AG04450 (cell line): ENCODE data around the gene LBR. TPM values are rescaled to one million over a fixed set of nuclear protein-coding genes. Genes with fewer than 3 reads are reported as not detected.

Experiments used
- CTCF ChIA-PET: fragments of 300-600, 350-600 bp; formaldehyde crosslinking; extraction: SDS; loops from one replicate; lab custom pipeline; 2022; ENCODE audit warnings: antibody characterized with exemption, inconsistent platforms; lab: Charles Lee
- POLR2A ChIA-PET: fragments of 350-600 bp; formaldehyde crosslinking; extraction: SDS; loops from one replicate; lab custom pipeline; 2021; ENCODE audit warnings: antibody characterized with exemption, inconsistent platforms; lab: Yijun Ruan, JAX
- DNase-seq: peaks from one replicate; pipeline ENCODE4 v3.0.0-alpha.2; 2011; ENCODE audit warnings: low read depth, low spot score
- H3K27ac ChIP-seq: one replicate; pipeline ENCODE4 v1.5.1; 2012; ENCODE audit warnings: low read depth, low read length, control low read depth
- H3K27me3 ChIP-seq: one replicate; pipeline ENCODE4 v1.6.0; 2012; ENCODE audit warnings: low read length; ENCODE audit not compliant: control insufficient read depth, insufficient read depth
- H3K4me3 ChIP-seq: 2 replicates; pipeline ENCODE4 v1.5.1; 2011; ENCODE audit warnings: mild to moderate bottlenecking, low read depth, low read length, control low read depth
- H3K9me3 ChIP-seq: 2 replicates; pipeline ENCODE4 v1.5.1; 2012; ENCODE audit warnings: low read length; ENCODE audit not compliant: control insufficient read depth, insufficient read depth
- polyA plus RNA-seq: library from polyadenylated mRNA; depleted of rRNA; stranded (reverse); fragments of >200 nt; gene quantifications from 2 replicates; pipeline ENCODE4 v1.2.3, GENCODE V29; 2011
- TF ChIP-seq, protein P1 (sequence below): IDR thresholded peaks from 2 replicates; pipeline ENCODE4 v1.5.1; 2011; ENCODE audit warnings: low read depth, low read length, control low read depth, inconsistent platforms

Gene LBR
- polyA plus RNA-seq, 1 experiment = 44.5 TPM

DNA sequence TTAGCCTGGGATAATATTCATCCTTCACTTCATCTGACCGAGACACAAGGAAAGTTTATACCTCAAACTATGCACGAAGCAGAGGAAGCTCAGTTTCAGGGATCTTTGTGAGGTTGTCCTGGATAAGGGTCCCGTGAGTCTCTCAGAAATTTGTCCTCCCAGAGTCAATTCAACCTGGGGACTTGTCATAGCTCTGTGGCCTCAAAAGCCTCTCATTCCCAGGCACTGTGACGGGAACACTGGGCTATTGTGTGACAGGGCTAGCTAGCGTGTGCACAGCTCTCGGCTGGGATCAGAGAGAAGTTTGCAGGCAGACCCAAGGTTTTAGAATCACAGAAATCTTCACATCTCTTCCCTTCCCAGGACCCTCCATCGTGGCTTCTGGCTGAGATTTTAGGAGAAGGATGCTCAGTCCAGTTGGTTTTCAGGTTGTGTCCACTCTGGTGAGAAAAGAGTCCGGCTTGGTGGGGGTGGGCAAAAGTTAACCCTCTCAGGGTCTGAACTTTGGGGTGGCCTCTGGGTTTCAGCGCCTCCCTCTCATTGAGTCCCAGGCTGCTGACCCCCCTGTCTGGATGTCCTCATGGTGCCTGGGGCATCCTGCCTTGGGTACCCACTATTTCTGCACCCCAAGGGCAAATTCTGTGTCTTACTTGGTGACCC is 20.4 kb upstream of the LBR start:
- Histone ChIP-seq H3K27ac (no peak overlapping the region), H3K4me3 (no peak overlapping the region), H3K9me3 (no peaks in the 10 kb centered on the region; the same call in 1 of the 2 replicates), H3K27me3 (no peaks in the 10 kb centered on the region)
- POLR2A ChIA-PET = no interaction called here
- DNase-seq = no peak
- CTCF ChIA-PET = interaction anchor here (1.4 to 2.4 kb wide), 2 partner anchors 10 to 26 kb away, joined by 4 to 6 read pairs; no protein-coding TSS in a partner anchor
- TF ChIP-seq, protein P1, sequence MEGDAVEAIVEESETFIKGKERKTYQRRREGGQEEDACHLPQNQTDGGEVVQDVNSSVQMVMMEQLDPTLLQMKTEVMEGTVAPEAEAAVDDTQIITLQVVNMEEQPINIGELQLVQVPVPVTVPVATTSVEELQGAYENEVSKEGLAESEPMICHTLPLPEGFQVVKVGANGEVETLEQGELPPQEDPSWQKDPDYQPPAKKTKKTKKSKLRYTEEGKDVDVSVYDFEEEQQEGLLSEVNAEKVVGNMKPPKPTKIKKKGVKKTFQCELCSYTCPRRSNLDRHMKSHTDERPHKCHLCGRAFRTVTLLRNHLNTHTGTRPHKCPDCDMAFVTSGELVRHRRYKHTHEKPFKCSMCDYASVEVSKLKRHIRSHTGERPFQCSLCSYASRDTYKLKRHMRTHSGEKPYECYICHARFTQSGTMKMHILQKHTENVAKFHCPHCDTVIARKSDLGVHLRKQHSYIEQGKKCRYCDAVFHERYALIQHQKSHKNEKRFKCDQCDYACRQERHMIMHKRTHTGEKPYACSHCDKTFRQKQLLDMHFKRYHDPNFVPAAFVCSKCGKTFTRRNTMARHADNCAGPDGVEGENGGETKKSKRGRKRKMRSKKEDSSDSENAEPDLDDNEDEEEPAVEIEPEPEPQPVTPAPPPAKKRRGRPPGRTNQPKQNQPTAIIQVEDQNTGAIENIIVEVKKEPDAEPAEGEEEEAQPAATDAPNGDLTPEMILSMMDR = no peak

DNA sequence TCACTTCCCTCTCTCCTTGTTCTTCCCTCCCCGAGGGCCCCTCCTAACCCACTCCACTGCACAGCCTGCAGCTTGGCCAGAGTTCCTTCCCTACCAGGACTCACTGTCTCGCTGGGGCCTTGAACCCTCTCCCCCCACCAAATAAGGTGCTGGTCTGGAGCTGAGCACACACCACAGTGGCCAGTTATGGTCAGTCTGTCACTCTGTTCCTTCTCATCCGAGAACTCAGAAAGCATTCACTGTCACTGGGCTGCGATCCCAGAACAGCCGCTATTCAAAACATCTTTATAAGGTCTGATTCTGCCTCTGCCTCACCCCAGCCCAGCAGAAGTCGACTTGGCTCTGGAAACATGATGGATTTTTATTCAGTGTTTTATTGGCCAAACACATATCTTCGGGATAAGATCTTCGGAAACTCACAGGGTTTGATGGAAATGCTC is 19.8 kb upstream of the LBR start:
- Histone ChIP-seq H3K27ac (no peak overlapping the region), H3K27me3 (no peaks in the 10 kb centered on the region), H3K9me3 (no peaks in the 10 kb centered on the region; the same call in 1 of the 2 replicates), H3K4me3 (no peak overlapping the region)
- DNase-seq = no peak
- TF ChIP-seq, protein P1 = no peak
- POLR2A ChIA-PET = no interaction called here
- CTCF ChIA-PET = interaction anchor here (1.4 to 2.4 kb wide), 2 partner anchors 9 to 27 kb away, joined by 4 to 6 read pairs; no protein-coding TSS in a partner anchor

DNA sequence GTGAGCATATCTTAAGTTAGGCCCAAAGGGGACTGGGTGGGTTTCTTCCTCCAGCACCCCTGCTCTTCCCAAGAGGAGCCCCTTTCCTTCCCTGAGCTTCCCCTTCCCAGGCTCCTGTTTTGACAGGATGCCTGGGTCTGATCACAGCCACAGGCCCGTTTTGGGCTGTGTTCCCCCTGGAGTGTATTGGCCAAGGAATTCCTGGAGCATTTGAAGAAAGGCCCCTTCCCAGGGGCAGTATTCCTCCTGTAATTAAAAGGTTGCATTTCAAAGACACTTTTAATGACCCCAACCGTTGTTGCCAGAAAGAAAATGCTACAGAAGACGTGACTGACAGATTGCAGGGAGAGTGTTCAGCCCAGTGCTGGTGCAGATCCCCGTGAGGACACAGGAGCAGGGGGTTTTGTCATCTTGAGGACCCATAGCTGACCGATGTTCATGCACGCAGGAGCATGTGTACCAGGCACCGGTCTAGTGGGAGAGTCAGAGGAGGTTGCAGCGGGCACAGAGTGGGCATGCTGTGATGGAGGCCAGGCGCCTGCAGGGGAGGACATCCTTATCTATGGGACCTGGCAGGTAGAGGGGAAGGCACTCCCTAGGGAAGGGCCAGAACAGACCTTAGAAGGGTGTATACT is 19.3 kb upstream of the LBR start:
- Histone ChIP-seq H3K27ac (no peak overlapping the region), H3K4me3 (no peak overlapping the region), H3K9me3 (no peaks in the 10 kb centered on the region; the same call in 1 of the 2 replicates), H3K27me3 (no peaks in the 10 kb centered on the region)
- POLR2A ChIA-PET = interaction anchor here (0.7 kb wide), 1 partner anchor 1080 kb away, joined by 4 read pairs; no protein-coding TSS in a partner anchor
- TF ChIP-seq, protein P1 = no peak
- DNase-seq = no peak
- CTCF ChIA-PET = interaction anchor here (2.4 to 2.8 kb wide), 2 partner anchors 9 to 28 kb away, joined by 6 to 7 read pairs; no protein-coding TSS in a partner anchor

DNA sequence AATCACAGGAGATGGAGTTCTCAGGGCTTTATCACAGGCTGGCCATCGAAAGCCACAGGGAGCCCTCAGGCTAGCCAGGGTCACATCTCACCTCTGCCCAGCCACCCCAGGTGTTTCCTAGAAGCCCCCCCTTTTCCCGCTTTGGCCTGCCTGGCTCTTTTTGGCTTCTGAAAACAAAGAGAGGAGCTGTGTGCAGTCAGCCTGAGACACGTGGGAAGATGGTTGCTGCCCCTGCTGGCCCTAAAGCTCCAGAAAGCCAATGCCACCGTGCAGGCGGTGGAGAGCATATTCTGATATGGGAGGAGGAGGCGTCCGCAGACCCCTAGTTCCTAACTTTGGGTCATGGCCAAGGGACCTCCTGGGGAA is 18.7 kb upstream of the LBR start:
- TF ChIP-seq, protein P1 = no peak
- H3K27me3 ChIP-seq = no peaks in the 10 kb centered on the region
- CTCF ChIA-PET = interaction anchor here (2.8 kb wide), 1 partner anchor 28 kb away, joined by 7 read pairs; no protein-coding TSS in a partner anchor
- no peaks in the 10 kb centered on the region for H3K9me3 ChIP-seq
- no peak overlapping the region for H3K4me3 ChIP-seq
- no peak overlapping the region for H3K27ac ChIP-seq
- POLR2A ChIA-PET = interaction anchor here (0.7 kb wide), 1 partner anchor 1080 kb away, joined by 4 read pairs; no protein-coding TSS in a partner anchor
- DNase-seq = no peak
